Stimulated activated naive CD8-positive, alpha-beta T cell treated with anti-CD3 and anti-CD28 coated beads, Interleukin-15, amount 100 ng/mL, for 72 hours (primary cell): ENCODE results near the gene XXYLT1.
A peak's percentile ranks its signal among the peaks of the same experiment; 100 is the strongest.
"Not testable (repeated sequence)": the region's sequence is repeated elsewhere in the genome, so short reads cannot be mapped to it uniquely, and the experiment has no call there.

Source experiments
- ATAC-seq: fragments of 150-1000 bp; cut with Tn5 transposase; 2 replicates; pipeline ENCODE4 v1.10.0; 2021; ENCODE audit warnings: mild to moderate bottlenecking, moderate library complexity
- DNase-seq, 2 donors: peaks; one replicate each; pipeline ENCODE4 v3.0.0; 2021 to 2022
- H3K27ac Mint-ChIP-seq, 2 donors: one replicate each; pipeline ENCODE4 v1.8.0; 2022; ENCODE audit warnings: mild to moderate bottlenecking in 2 of 2, mixed read lengths in 2 of 2, moderate library complexity in 2 of 2
- H3K27me3 Mint-ChIP-seq: one replicate; pipeline ENCODE4 v1.8.0; 2022; ENCODE audit warnings: mixed read lengths
- H3K4me1 Mint-ChIP-seq: one replicate; pipeline ENCODE4 v1.8.0; 2022; ENCODE audit warnings: mild to moderate bottlenecking, mixed read lengths
- H3K4me3 Mint-ChIP-seq, 2 donors: one replicate each; pipeline ENCODE4 v1.8.0; 2022; ENCODE audit warnings: mild to moderate bottlenecking in 2 of 2, mixed read lengths in 2 of 2, moderate library complexity in 1 of 2
- H3K9me3 Mint-ChIP-seq, 2 donors: one replicate each; pipeline ENCODE4 v1.8.0; 2022; ENCODE audit warnings: mixed read lengths in 2 of 2

The XXYLT1 gene

DNA sequence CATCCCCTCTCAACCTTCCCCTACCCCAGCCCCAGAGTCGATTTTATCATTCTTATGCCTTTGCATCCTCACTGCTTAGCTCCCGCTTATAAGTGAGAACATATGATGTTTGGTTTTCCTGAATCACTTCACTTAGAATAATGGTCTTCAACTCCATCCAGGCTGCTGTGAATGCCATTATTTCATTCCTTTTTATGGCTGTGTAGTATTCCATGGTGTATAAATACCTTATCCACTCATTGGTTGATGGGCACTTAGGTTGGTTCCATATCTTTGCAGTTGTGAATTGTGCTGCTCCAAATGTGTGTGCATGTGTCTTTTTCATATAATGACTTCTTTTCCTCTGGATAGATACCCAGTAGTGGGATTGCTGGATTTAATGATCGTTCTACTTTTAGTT is 233.4 kb downstream of the XXYLT1 start:
- H3K4me1 Mint-ChIP-seq, DNase-seq, H3K9me3 Mint-ChIP-seq, H3K27ac Mint-ChIP-seq, H3K4me3 Mint-ChIP-seq, ATAC-seq, H3K27me3 Mint-ChIP-seq: not testable (repeated sequence)

DNA sequence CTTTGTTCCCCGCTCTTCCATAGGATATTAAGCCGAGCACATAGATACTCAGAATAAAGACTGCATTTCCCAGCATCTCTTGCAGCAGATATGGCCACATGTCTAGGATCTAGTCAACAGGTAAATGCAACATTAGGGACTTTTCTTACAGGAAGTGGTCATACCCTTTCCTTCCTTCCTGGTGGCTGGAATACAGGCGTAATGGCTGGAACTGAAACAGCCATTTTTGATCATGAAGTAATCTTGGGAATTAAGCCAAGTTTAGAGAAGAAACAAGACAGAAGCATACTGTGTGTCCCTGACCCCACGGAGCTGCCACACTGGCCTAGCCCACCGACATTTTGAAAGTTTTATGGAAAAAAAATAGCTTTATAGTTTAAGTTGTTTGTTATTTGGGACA is 234.0 kb downstream of the XXYLT1 start:
- no peak for ATAC-seq
- no peaks in the 10 kb centered on the region for H3K27me3 Mint-ChIP-seq
- H3K9me3 Mint-ChIP-seq = no peaks in the 10 kb centered on the region
- H3K4me1 Mint-ChIP-seq = no peaks in the 10 kb centered on the region
- no peak overlapping the region for H3K4me3 Mint-ChIP-seq
- DNase-seq = no peak
- no peak overlapping the region for H3K27ac Mint-ChIP-seq

DNA sequence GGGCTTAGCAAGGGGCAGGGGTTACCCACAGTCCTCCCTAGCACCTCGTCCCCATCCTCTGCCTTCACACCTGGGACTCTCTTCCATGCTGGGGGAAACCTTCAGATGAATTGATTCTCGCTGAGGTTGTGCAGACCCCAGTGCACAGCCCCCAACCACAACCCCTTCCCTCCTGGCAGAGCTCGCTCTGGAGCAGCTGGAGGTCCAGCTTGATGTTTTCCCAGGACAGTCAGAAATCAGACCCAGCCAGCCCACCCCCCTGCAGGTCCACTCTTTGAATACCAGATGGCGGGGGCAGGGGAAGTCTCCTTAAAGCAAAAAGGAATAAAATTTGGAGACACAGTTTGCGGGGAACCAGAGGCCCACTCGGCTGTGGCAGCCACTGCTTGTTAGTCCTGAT is 234.4 kb downstream of the XXYLT1 start:
- Mint-ChIP-seq H3K27ac (no peak overlapping the region), H3K9me3 (no peaks in the 10 kb centered on the region), H3K27me3 (no peaks in the 10 kb centered on the region), H3K4me3 (no peak overlapping the region), H3K4me1 (no peaks in the 10 kb centered on the region)
- ATAC-seq (no peak), DNase-seq (no peak)

DNA sequence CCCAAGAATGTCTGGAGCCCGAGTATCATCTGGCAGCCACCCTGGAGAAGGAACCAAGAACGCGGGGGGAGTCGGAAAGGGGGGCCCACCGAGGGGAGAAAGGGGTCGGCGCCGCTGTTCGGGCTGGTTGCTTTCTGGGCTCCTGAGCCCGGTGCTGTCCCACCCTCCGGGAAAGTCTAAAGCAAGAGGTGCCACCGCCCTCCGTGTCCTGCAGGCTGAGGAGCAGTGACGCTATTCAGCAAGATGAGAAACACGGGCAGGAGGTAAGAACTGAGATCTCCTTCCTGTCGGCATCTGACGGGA is 234.8 kb downstream of the XXYLT1 start:
- Mint-ChIP-seq H3K27ac (peak overlapping the region in 1 of 2 donors; percentile 42), H3K4me1 (no peaks in the 10 kb centered on the region), H3K27me3 (no peaks in the 10 kb centered on the region)

DNA sequence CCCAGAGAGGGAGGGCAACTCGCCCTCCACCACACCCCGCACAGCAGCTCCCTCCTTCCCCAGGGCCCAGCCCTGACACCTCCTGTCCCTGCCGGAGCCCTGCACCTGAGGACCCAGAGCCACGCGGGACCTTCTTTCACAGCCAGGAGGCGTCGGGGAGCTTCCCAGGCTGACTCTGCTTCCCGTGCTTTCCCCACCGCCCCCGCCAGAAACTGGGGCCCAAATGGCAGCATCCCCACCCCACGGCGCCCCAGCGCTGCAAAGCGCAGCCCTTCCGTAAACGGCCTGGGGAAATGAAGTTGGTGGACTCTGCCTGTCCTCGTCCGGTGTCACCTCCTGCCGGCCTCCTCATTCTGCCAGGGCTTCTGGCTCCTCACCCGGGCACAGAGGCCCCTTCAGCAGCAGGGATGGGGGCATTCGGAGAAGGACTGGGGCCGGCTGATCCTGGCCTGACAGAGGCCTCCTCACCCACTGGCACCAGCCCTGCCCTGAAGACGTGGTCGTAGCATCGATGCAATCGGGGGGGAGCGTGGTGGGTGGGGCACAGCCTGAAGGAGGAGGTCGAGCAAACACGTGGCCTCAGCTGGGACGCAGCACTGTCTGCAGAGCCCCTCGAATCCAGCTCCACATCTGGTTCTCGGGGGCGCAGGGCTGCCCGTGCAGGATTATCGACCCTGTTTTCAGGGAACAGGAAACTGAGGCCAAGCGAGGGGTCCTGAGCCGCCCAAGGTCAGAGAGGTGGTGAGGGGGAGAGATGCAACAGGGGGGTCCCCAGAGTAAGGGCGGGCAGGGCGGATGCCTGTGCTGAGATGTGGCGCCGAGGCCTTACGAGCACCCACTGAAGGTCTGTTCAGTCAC is 235.4 kb downstream of the XXYLT1 start:
- Mint-ChIP-seq H3K4me3 (no peak overlapping the region), H3K27me3 (no peaks in the 10 kb centered on the region), H3K27ac (peak overlapping the region in 1 of 2 donors; percentile 67), H3K9me3 (no peaks in the 10 kb centered on the region), H3K4me1 (no peaks in the 10 kb centered on the region)
- DNase-seq (no peak), ATAC-seq (peak; percentile 51)

More for the DNA sequence above, 234.8 kb downstream of the XXYLT1 start:
- ATAC-seq = no peak
- Mint-ChIP-seq H3K4me3 (no peak overlapping the region), H3K9me3 (no peaks in the 10 kb centered on the region)
- DNase-seq = no peak

DNA sequence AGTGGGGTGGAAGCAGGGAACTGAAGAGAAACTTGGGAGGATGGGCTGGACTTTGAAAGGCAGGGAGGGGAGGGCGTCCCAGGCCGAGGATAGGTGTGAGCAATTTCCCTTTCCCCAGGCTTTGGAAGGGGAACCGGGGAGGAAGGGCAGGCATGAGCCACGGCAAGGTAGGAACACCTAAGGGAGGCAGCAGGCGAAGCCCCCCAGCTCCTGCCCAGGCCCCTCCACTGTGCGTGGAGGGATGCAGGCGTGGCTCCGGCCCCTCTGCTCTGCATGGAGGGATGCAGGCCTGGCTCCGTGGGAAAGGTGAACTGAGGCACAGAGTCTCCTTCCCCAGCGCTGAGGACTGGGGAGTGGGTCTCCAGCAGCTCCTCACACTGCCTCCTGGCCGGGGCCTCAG is 236.4 kb downstream of the XXYLT1 start:
- Mint-ChIP-seq H3K27ac (peak overlapping the region in 1 of 2 donors; percentile 31), H3K4me3 (no peak overlapping the region), H3K4me1 (no peaks in the 10 kb centered on the region), H3K9me3 (no peaks in the 10 kb centered on the region), H3K27me3 (no peaks in the 10 kb centered on the region)
- DNase-seq (no peak), ATAC-seq (no peak)

DNA sequence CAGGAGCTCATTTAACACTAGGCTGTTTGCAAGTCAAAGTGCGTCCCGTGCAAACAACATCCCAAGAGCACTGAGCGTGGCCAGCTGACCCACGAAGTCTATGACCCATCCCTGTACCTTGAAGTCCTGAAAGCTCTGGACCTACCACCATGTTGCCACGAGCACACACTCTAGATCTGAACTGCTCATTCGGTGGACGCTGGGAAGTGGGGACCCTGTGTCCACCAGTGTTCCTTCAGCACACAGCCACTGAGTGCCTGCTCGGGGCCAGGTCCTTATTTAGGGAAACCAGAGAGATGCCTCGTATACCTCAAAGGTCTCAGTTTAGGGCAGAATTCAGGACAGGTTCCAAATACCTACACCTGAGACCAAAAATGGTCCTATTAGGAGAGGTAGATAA is 236.9 kb downstream of the XXYLT1 start:
- ATAC-seq = no peak
- H3K9me3 Mint-ChIP-seq = no peaks in the 10 kb centered on the region
- no peaks in the 10 kb centered on the region for H3K4me1 Mint-ChIP-seq
- no peak for DNase-seq
- no peaks in the 10 kb centered on the region for H3K27me3 Mint-ChIP-seq
- no peak overlapping the region for H3K4me3 Mint-ChIP-seq
- H3K27ac Mint-ChIP-seq = peak overlapping the region; percentile 31 to 43

DNA sequence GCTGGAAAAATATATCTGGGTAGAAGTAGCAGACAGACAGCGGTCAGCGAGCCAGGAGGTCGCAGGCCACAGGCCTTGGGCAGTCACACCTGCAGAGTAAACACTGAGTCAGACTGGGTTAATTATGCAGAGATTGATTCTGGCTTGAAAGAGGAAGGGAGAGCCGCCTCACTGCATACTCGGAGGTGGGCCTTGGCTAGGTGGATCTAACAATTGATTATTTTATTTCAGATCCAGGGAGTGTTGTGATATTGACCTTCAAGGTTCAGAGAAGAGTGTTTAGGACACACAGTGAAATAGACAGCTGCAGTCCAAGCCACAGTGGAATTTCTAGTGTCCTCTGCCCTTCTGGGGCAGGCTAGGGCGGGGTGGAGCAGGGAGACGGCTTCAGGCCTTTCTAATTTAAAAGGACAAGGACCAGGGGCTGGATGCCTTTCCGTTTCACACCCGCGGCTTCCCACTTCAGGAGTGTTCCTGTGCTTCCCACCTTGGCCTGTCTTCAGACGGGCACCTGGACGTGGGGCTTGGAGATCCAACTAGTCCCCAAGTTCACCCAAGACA is 237.3 kb downstream of the XXYLT1 start:
- H3K27ac Mint-ChIP-seq = no peak overlapping the region
- no peaks in the 10 kb centered on the region for H3K27me3 Mint-ChIP-seq
- ATAC-seq (no peak), DNase-seq (no peak)
- H3K9me3 Mint-ChIP-seq = no peaks in the 10 kb centered on the region
- H3K4me3 Mint-ChIP-seq = no peak overlapping the region
- H3K4me1 Mint-ChIP-seq = no peaks in the 10 kb centered on the region

DNA sequence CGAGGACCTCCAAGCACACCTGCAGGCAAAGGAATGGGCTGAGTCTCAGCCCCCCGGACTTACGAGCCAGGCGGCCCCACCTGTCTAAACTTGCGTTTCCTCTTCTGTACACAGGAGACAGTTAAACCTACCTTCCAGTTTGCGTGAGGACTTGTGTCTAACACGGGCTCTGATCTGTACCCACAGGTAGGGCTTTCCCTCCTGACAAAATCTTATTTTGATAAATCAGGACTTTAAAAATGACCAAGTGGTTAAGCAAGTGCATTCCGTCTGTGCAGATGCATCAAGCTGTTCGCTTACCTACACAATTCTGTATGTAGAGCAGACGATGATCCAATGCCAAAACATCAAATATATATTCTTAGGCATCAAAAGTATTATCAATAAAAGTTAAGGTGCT is 238.0 kb downstream of the XXYLT1 start:
- no peak overlapping the region for H3K4me3 Mint-ChIP-seq
- DNase-seq = no peak
- peak overlapping the region in 1 of 2 donors; percentile 31 for H3K27ac Mint-ChIP-seq
- ATAC-seq = no peak
- no peaks in the 10 kb centered on the region for H3K9me3 Mint-ChIP-seq
- no peaks in the 10 kb centered on the region for H3K27me3 Mint-ChIP-seq
- H3K4me1 Mint-ChIP-seq = no peaks in the 10 kb centered on the region

DNA sequence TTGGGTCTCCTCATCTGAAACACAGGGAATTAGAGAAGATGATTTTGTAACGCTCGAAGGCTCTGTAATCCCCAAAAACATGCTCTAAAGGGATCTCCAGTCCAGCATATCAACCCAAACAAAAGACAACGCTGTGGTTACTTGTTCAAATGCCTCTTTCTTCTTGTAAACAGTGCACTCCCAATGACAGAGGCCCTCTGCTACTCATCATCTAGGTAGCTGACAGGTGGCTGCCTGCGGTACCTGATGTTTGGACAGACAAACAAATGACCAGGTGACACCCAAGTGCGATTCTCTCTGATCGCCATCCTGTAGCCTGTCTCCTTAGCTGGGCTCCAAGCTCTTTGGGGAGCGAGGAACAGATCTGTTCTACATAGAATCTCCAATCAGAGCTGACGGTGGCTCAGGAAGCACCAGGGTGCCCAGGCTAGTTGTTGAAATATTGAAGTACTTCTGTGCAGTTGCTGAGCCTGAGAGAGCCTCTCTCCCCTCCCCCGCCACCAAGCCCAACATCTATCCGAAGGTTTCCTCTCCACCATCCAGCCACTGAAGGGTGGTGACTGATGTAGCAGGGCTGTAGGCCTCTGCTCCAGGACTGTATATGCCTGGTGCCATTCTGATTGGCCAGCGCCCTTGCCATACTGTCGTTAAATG is 238.7 kb downstream of the XXYLT1 start:
- H3K4me3 Mint-ChIP-seq = no peak overlapping the region
- ATAC-seq = no peak

DNA sequence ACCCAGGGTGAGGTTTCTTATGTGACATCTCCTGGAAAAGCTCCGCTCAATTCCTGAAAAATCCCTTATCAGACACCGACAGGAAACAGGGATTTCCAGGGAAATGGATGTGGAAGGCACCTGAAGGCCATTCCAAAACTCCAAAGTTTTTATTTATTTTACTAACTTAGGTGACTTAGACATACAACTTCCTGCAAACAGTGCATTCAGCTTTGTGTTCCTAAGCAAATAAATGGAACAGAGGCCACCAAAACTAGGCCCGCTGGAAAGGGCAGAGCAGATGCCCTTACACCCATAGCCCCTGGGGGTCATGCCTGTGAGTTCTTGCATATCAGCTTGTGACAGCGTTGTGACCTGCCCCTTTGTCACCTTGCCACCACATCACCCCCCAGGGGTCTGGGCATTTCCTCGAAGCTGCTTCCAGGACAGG is 239.4 kb downstream of the XXYLT1 start:
- Mint-ChIP-seq H3K27me3 (no peaks in the 10 kb centered on the region), H3K9me3 (no peaks in the 10 kb centered on the region)
- ATAC-seq = no peak

More for the DNA sequence above, 238.7 kb downstream of the XXYLT1 start:
- no peaks in the 10 kb centered on the region for H3K4me1 Mint-ChIP-seq
- H3K9me3 Mint-ChIP-seq = no peaks in the 10 kb centered on the region
- DNase-seq = no peak
- H3K27ac Mint-ChIP-seq = no peak overlapping the region
- no peaks in the 10 kb centered on the region for H3K27me3 Mint-ChIP-seq

DNA sequence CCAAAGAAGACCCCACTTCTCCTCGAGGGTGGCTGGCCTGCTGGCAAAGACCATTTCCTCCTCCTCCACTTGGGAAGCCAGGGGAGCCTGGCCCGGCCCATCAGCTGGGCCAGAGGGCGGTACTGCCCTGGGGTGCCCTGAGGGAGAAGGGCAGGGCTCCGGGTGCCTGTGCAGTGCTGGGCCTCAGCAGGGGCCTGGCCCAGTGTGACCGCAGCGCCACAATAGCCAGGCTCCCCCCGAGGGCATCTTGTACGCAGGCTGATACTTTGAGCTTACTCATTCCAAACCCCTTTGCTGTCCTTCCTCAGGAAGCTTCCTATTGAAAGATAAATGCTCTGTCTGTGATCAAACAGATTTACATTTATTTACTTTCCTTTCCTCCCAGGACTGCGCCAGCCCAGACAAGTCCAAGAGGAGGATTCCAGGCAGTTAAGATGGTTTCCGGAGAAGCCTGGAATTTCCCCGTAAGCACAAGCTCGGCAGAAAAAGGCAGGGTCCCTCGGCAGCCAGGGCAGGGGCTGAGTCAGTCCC is 240.1 kb downstream of the XXYLT1 start:
- DNase-seq = no peak
- H3K27ac Mint-ChIP-seq = no peak overlapping the region

More for the DNA sequence above, 239.4 kb downstream of the XXYLT1 start:
- no peaks in the 10 kb centered on the region for H3K4me1 Mint-ChIP-seq
- no peak overlapping the region for H3K27ac Mint-ChIP-seq
- no peak for DNase-seq
- no peak overlapping the region for H3K4me3 Mint-ChIP-seq

DNA sequence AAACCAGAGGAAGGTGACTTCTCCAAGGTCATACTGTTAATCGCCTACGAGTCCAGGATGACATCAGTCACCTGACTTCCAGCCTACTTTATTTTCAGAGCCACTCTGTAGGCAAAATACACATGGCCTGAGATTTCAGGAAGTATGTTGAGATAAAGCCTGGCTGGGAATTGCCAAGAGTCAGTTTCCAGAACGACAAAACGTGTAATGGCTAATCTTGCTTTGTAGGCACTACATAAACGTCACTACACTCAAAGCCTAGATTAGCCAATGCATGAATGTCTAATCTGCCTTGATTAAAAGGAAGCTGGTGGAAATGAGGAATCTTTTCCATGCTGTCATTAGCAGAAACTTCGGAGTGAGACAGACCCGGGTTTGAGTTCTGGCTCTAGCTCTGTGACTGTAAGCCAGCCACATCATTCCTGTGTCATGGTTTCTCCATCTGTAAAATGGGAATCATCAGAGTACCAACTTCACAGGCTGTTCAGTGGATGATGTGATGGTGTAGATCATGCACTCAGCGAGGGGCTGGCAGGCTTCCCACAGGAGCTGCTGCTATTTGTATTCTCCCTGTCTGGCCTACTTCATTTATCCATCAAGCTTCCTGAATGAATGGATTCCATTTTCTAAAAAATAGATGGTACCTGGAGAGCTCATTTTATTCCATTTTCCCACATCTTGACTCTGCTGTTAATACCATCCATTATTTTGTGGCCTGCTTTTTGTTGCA is 241.9 kb downstream of the XXYLT1 start:
- Mint-ChIP-seq H3K27me3 (no peaks in the 10 kb centered on the region), H3K9me3 (no peaks in the 10 kb centered on the region), H3K27ac (no peak overlapping the region), H3K4me3 (no peak overlapping the region), H3K4me1 (no peaks in the 10 kb centered on the region)
- ATAC-seq (no peak), DNase-seq (no peak)

More for the DNA sequence above, 240.1 kb downstream of the XXYLT1 start:
- no peaks in the 10 kb centered on the region for H3K27me3 Mint-ChIP-seq
- ATAC-seq = no peak
- H3K4me1 Mint-ChIP-seq = no peaks in the 10 kb centered on the region
- H3K4me3 Mint-ChIP-seq = no peak overlapping the region
- H3K9me3 Mint-ChIP-seq = no peaks in the 10 kb centered on the region

DNA sequence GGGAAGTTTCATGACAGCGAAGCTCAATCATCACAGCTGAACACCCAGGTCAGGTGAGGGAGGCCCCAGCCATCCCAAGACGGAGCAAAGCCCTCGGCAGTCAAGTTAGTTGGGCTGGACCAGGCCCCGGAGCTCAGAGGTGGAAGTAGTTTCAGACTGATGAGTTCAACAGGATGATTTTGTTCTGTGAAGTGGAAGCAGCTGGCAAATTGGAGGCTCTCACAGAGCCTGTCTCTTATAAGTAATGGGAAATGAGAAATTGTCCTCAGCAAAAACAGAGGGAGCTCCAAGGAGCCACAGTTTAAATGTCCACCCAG is 245.1 kb downstream of the XXYLT1 start:
- Mint-ChIP-seq H3K27ac (no peak overlapping the region), H3K4me1 (no peaks in the 10 kb centered on the region), H3K9me3 (no peaks in the 10 kb centered on the region), H3K4me3 (no peak overlapping the region), H3K27me3 (peaks cover 9% of the 10 kb centered on the region)
- ATAC-seq (no peak), DNase-seq (no peak)

DNA sequence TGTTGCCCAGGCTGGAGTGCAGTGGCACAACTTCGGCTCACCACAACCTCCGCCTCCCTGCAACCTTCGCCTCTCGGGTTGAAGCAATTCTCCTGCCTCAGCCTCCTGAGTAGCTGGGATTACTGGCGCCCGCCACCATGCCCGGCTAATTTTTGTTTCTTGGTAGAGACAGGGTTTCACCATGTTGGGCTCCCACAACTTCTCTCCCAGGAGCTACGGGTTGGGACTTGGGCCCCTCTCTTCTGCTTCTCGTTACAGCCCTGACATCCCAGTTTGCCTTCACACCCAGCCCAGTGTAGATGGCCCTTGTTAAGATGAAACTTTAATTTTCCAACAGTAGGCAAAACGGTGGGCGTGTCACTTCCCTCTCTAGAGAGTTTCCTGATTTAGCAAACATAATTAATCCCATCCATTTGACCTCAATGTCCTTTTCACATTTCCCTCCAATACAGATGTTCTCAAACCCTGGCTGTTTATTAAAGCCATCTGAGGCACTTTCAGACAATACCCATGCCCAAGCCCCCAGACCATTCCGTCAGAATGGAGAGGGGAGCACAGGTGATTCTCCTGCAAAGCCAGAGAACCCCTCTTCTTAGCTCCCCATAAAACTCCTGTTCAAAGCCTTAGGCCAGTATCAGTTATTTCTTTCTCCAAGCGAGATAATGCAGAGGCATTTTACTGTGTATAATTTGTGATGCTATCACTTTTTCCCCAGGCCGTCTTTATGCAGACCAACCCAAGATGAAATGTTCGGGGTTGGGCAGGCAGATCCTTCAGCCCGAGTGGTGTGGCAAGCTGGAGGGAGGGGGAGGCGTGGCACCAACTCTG is 245.7 kb downstream of the XXYLT1 start:
- Mint-ChIP-seq H3K4me1 (no peaks in the 10 kb centered on the region), H3K4me3 (no peak overlapping the region), H3K9me3 (no peaks in the 10 kb centered on the region), H3K27ac (peak overlapping the region in 1 of 2 donors; percentile 42), H3K27me3 (peaks cover 14% of the 10 kb centered on the region)
- ATAC-seq = no peak
- DNase-seq = no peak
